ENCODE results near the gene SELENOW.

The SELENOW gene

DNA sequence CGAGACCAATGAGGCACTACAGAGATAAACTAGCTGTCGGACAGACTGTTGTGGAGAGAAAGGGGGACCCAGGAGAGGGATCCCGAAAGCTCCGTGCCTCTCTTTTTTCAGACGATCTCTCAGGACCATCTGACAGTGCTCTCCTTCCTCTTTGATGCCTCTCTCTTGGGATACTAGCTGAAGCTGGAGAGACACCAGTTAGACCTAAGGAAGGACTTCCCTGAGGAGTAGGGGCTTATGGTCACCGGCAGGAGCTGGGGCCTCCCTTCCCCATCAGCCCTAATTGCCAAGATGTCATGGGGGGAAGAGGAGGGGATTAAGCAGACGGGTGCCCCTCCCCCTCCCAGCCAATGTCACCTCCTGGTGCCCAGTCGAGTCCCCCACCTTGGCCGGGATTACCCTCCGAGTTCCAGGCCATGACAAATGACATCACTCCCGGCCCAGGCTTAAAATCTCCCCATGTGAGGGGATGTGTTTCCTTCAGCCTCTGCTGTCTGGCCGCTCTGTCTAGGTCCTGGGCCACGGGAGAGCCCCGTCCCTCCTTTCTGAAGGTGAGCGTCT is 43.0 kb downstream of the SELENOW start, which contains the start of gene CRX:
Gene CRX (plus strand): TSS at position 478 of the 561 bp plus-strand sequence. CDS start 12,507 bp downstream, outside the sequence.
- H3K27ac ChIP-seq = no peak within 1 kb of the TSS
- no peak within 1 kb of the TSS for H3K4me2 ChIP-seq (ENCODE audit: low read length)
- no peaks in the 10 kb centered on the region for H3K27me3 ChIP-seq (ENCODE audit: control insufficient read depth, insufficient read depth, low read length)
- H3K79me2 ChIP-seq = no peaks in the 10 kb centered on the region
- no peak within 1 kb of the TSS for H3K4me3 ChIP-seq (ENCODE audit: low read depth, low read length)
- H3K9ac ChIP-seq = no peak within 1 kb of the TSS
- no peaks in the 10 kb centered on the region for H3K9me3 ChIP-seq (ENCODE audit: control insufficient read depth, low read length)
- no peaks in the 10 kb centered on the region for H3K36me3 ChIP-seq (ENCODE audit: control insufficient read depth, insufficient read depth, low read length)
- H3K4me1 ChIP-seq = no peaks in the 10 kb centered on the region
- no peak within 1 kb of the TSS for H2AFZ ChIP-seq
- TF ChIP-seq, protein P1, sequence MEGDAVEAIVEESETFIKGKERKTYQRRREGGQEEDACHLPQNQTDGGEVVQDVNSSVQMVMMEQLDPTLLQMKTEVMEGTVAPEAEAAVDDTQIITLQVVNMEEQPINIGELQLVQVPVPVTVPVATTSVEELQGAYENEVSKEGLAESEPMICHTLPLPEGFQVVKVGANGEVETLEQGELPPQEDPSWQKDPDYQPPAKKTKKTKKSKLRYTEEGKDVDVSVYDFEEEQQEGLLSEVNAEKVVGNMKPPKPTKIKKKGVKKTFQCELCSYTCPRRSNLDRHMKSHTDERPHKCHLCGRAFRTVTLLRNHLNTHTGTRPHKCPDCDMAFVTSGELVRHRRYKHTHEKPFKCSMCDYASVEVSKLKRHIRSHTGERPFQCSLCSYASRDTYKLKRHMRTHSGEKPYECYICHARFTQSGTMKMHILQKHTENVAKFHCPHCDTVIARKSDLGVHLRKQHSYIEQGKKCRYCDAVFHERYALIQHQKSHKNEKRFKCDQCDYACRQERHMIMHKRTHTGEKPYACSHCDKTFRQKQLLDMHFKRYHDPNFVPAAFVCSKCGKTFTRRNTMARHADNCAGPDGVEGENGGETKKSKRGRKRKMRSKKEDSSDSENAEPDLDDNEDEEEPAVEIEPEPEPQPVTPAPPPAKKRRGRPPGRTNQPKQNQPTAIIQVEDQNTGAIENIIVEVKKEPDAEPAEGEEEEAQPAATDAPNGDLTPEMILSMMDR (IDR thresholded peaks at IDR 0.05) = no peak

- Histone ChIP-seq H3K4me3 (ENCODE audit: low read depth, low read length) (no peak overlapping the region), H3K4me2 (ENCODE audit: low read length) (no peak overlapping the region), H3K27me3 (ENCODE audit: control insufficient read depth, insufficient read depth, low read length) (no peaks in the 10 kb centered on the region), H3K9me3 (ENCODE audit: control insufficient read depth, low read length) (no peaks in the 10 kb centered on the region), H3K79me2 (no peaks in the 10 kb centered on the region), H3K9ac (no peak overlapping the region), H3K27ac (no peak overlapping the region), H3K36me3 (ENCODE audit: control insufficient read depth, insufficient read depth, low read length) (no peaks in the 10 kb centered on the region), H3K4me1 (no peaks in the 10 kb centered on the region), H2AFZ (no peak overlapping the region)
- TF ChIP-seq, protein P1 (IDR thresholded peaks at IDR 0.05) = no peak
These were observed 45.9 kb downstream of the SELENOW start for GRCh38 chr19:47824396-47824795.

DNA sequence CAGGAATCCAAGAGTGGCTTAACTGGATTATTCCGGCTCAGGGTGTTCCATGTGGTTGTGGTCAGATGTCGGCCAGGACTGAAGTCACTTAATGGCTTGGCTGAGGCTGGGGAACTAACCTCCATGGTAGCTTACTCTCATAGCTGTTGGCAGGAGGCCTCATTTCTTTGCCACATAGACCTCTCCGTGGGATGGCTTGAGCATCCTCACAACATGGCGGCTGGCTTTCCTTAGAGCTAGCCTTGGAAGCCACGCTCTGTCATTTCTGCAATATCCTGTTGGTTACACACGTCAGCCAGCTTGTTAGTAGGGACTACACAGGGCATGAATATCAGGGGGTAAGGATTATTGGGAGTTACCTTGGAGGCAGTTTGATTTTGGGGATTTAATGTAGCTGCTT is 48.3 kb downstream of the SELENOW start:
- Histone ChIP-seq H3K27ac (no peak overlapping the region), H3K4me2 (ENCODE audit: low read length) (no peak overlapping the region), H3K36me3 (ENCODE audit: control insufficient read depth, insufficient read depth, low read length) (no peaks in the 10 kb centered on the region), H3K79me2 (no peaks in the 10 kb centered on the region), H3K9ac (no peak overlapping the region), H3K9me3 (ENCODE audit: control insufficient read depth, low read length) (no peaks in the 10 kb centered on the region), H3K4me1 (no peaks in the 10 kb centered on the region), H2AFZ (no peak overlapping the region), H3K27me3 (ENCODE audit: control insufficient read depth, insufficient read depth, low read length) (no peaks in the 10 kb centered on the region), H3K4me3 (ENCODE audit: low read depth, low read length) (no peak overlapping the region)
- TF ChIP-seq, protein P1 (IDR thresholded peaks at IDR 0.05) = no peak

- Histone ChIP-seq H3K36me3 (ENCODE audit: control insufficient read depth, insufficient read depth, low read length) (no peaks in the 10 kb centered on the region), H3K79me2 (no peaks in the 10 kb centered on the region), H3K9me3 (ENCODE audit: control insufficient read depth, low read length) (no peaks in the 10 kb centered on the region), H3K27ac (no peak overlapping the region), H3K9ac (no peak overlapping the region), H2AFZ (no peak overlapping the region), H3K4me1 (no peaks in the 10 kb centered on the region), H3K27me3 (ENCODE audit: control insufficient read depth, insufficient read depth, low read length) (no peaks in the 10 kb centered on the region), H3K4me3 (ENCODE audit: low read depth, low read length) (no peak overlapping the region), H3K4me2 (ENCODE audit: low read length) (no peak overlapping the region)
- TF ChIP-seq, protein P1 (IDR thresholded peaks at IDR 0.05) = no peak
These were observed 54.2 kb downstream of the SELENOW start for GRCh38 chr19:47832723-47833122.

Measured in parathyroid adenoma (tissue), 2 donors.